Heart left ventricle (tissue), 16 donors: ENCODE measurements around the gene CCDC86. TPM values are rescaled to one million over a fixed set of nuclear protein-coding genes. Genes with fewer than 3 reads are reported as not detected.

Experiments used
- ATAC-seq, 4 donors: fragments of 200-7000 bp; cut with Tn5 transposase; one replicate each; pipeline ENCODE4 v1.9.1; 2020 to 2022; ENCODE audit warnings: moderate library complexity in 4 of 4, mild to moderate bottlenecking in 3 of 4, moderate number of reproducible peaks in 1 of 4
- DNase-seq, 5 donors: peaks; one replicate each; pipeline ENCODE4 v3.0.0-alpha.2; 2020
- H3K27ac ChIP-seq, 12 donors: fragments of 200-600 bp; sonication (generic) in 4 of 12; one replicate each; pipeline versions ENCODE4 v1.5.0 to v1.8.0; 2016 to 2022; ENCODE audit warnings: mild to moderate bottlenecking in 2 of 12
- H3K27me3 ChIP-seq, 9 donors: fragments of 200-600 bp; sonication (generic) in 2 of 9; one replicate each; pipeline versions ENCODE4 v1.5.1 to v1.8.0; 2016 to 2022; ENCODE audit warnings: mild to moderate bottlenecking in 3 of 9
- H3K36me3 ChIP-seq, 9 donors: fragments of 200-600 bp; sonication (generic) in 2 of 9; one replicate each; pipeline versions ENCODE4 v1.5.0 to v1.8.0; 2018 to 2022; ENCODE audit warnings: mild to moderate bottlenecking in 2 of 9
- H3K4me1 ChIP-seq, 12 donors: fragments of 200-600 bp; sonication (generic) in 4 of 12; one replicate each; pipeline versions ENCODE4 v1.5.0 to v1.8.0; 2016 to 2022; ENCODE audit warnings: mild to moderate bottlenecking in 3 of 12
- H3K4me3 ChIP-seq, 12 donors: fragments of 200-600 bp; sonication (generic) in 4 of 12; one replicate each; pipeline versions ENCODE4 v1.5.0 to v1.8.0; 2017 to 2022; ENCODE audit warnings: mild to moderate bottlenecking in 9 of 12, moderate library complexity in 4 of 12
- H3K9me3 ChIP-seq, 12 donors: fragments of 200-600 bp; sonication (generic) in 4 of 12; one replicate each; pipeline versions ENCODE4 v1.5.0 to v1.8.0; 2016 to 2022; ENCODE audit warnings: mild to moderate bottlenecking in 1 of 12
- POLR2A ChIP-seq, 2 donors: fragments of 450-650 bp; IDR thresholded peaks; one replicate each; pipeline ENCODE4 v1.6.1; 2017; ENCODE audit warnings: antibody characterized with exemption in 2 of 2, mild to moderate bottlenecking in 2 of 2, moderate library complexity in 2 of 2
- WGBS, 4 donors: extraction: QIAGEN DNeasy Blood & Tissue Kit in 2 of 4; methylation state at CpG; one replicate each; pipeline versions ENCODE4 v1.1.5 to v1.1.7; 2013 to 2018; 5-methylcytosine and 5-hydroxymethylcytosine counted together
- intact Hi-C, 10 donors: fragments of 100-400 bp; cut with DNase I; formaldehyde crosslinking; loops; one replicate each; pipeline versions ENCODE4 v1.11.1 to v1.14.2; 2022
- polyA plus RNA-seq, 2 donors: library from polyadenylated mRNA; stranded (reverse); fragments of 200-250 nt; gene quantifications; one replicate each; pipeline ENCODE4 v1.2.3, GENCODE V29; 2013
- total RNA-seq, 9 donors: library from RNA; depleted of rRNA in 2 of 9; stranded (reverse); fragments of >200 nt in 2 of 9; fragmentation: NEBNext Ultra II Directional in 3 of 9; extraction: Animal tissue kit (Norgen Biotek cat#: 25700) in 3 of 9; gene quantifications; one replicate each; pipeline versions ENCODE4 v1.1.0 to v1.2.4, GENCODE V29; 2016 to 2023
- TF ChIP-seq, protein P1 (sequence below), 12 donors: fragments of 200-600 bp; sonication (generic) in 4 of 12; IDR thresholded peaks; one replicate each; pipeline versions ENCODE4 v1.5.0 to v1.8.0; 2018 to 2022; ENCODE audit warnings: antibody characterized with exemption in 12 of 12, mild to moderate bottlenecking in 5 of 12
- donor health status: ischemic (EF 13 %, LVEDD 7.1; RV severe dilation, severe dysfunction).
- donor health status: healthy with polysubstance abuse.
- donor health status: DM: no; HTN: yes; CAD: no.
- donor health status: DM: no; HTN: no; CAD: no.
- donor health status: ischemic (EF 25% LVEDD 6.9; RV normal size, moderate dysfunction).
- donor health status: ischemic (EF 25% LVEDD 5.7; RV mildly dilated, moderate dysfunction).
- donor health status: healthy.
- donor health status: DM: yes; HTN: yes; CAD: no.
- donor health status: ischemic (EF 35%, LVEDD 5.7; RV mildly dilated, moderate dysfunction).
- donor health status: nonischemic (EF 11% LVEDD 7.7; RV severe dilation, severe dysfunction).
- donor health status: DM: yes; HTN: yes; CAD: no.
- donor health status: PGD.
- donor health status: ischemic (EF 29% LVEDD 5.4; RV normal size, mild dysfunction).
- donor health status: nonischemic (EF 23%, LVEDD 6.1; RV moderate dilation, normal function).

CCDC86 gene
- total and polyA plus RNA-seq, 11 donors: 6.0 to 33.3 (median 10.1) TPM

GRCh38 chr11:60797846-60798630 is 43.9 kb upstream of the CCDC86 start:
- no peaks in the 10 kb centered on the region for H3K36me3 ChIP-seq
- intact Hi-C loops: no loop called here
- ATAC-seq (no peak), DNase-seq (no peak)
- TF ChIP-seq, protein P1, sequence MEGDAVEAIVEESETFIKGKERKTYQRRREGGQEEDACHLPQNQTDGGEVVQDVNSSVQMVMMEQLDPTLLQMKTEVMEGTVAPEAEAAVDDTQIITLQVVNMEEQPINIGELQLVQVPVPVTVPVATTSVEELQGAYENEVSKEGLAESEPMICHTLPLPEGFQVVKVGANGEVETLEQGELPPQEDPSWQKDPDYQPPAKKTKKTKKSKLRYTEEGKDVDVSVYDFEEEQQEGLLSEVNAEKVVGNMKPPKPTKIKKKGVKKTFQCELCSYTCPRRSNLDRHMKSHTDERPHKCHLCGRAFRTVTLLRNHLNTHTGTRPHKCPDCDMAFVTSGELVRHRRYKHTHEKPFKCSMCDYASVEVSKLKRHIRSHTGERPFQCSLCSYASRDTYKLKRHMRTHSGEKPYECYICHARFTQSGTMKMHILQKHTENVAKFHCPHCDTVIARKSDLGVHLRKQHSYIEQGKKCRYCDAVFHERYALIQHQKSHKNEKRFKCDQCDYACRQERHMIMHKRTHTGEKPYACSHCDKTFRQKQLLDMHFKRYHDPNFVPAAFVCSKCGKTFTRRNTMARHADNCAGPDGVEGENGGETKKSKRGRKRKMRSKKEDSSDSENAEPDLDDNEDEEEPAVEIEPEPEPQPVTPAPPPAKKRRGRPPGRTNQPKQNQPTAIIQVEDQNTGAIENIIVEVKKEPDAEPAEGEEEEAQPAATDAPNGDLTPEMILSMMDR (IDR thresholded peaks at IDR 0.05): no peak
- no peak for TF ChIP-seq POLR2A (IDR thresholded peaks at IDR 0.05)
- no peaks in the 10 kb centered on the region for H3K9me3 ChIP-seq
- 87% methylated on average over 11 to 17 of the region's 17 CpGs for WGBS, 4 donors
- H3K4me3 ChIP-seq: no peak overlapping the region
- H3K27ac ChIP-seq: no peak overlapping the region
- H3K4me1 ChIP-seq: no peaks in the 10 kb centered on the region
- H3K27me3 ChIP-seq: peaks cover 0 to 8% (median 0%) of the 10 kb centered on the region in 9 donors

GRCh38 chr11:60798631-60799030 is 43.3 kb upstream of the CCDC86 start:
- H3K36me3 ChIP-seq: no peaks in the 10 kb centered on the region
- no peak for ATAC-seq
- no peak for DNase-seq
- TF ChIP-seq, protein P1 (IDR thresholded peaks at IDR 0.05): no peak
- TF ChIP-seq POLR2A (IDR thresholded peaks at IDR 0.05): no peak
- intact Hi-C loops: no loop called here
- H3K9me3 ChIP-seq: no peaks in the 10 kb centered on the region
- no peaks in the 10 kb centered on the region for H3K4me1 ChIP-seq
- 83 to 95% (median 92%) methylated on average over 1 to 3 of the region's 3 CpGs for WGBS, 4 donors
- no peak overlapping the region for H3K27ac ChIP-seq
- H3K4me3 ChIP-seq: no peak overlapping the region
- peaks cover 0 to 8% (median 0%) of the 10 kb centered on the region in 9 donors for H3K27me3 ChIP-seq

- no peak overlapping the region for H3K27ac ChIP-seq
- H3K36me3 ChIP-seq: no peaks in the 10 kb centered on the region
- no peak for DNase-seq
- H3K4me1 ChIP-seq: no peaks in the 10 kb centered on the region
- peaks cover 0 to 8% (median 0%) of the 10 kb centered on the region in 9 donors for H3K27me3 ChIP-seq
- WGBS, 4 donors: 92 to 96% (median 92%) methylated on average over 10 of the region's 10 CpGs
- ATAC-seq: no peak
- H3K4me3 ChIP-seq: no peak overlapping the region
- intact Hi-C loops: no loop called here
- no peak for TF ChIP-seq POLR2A (IDR thresholded peaks at IDR 0.05)
- TF ChIP-seq, protein P1 (IDR thresholded peaks at IDR 0.05): no peak
- H3K9me3 ChIP-seq: no peaks in the 10 kb centered on the region
Observed at GRCh38 chr11:60801194-60801593, 40.7 kb upstream of the CCDC86 start.

GRCh38 chr11:60803273-60803936 is 38.5 kb upstream of the CCDC86 start:
- H3K4me3 ChIP-seq: no peak overlapping the region
- H3K36me3 ChIP-seq: no peaks in the 10 kb centered on the region
- intact Hi-C loops: no loop called here
- ATAC-seq (no peak), DNase-seq (no peak)
- 75 to 82% (median 80%) methylated on average over 7 of the region's 7 CpGs for WGBS, 4 donors
- peaks cover 0 to 3% (median 0%) of the 10 kb centered on the region in 9 donors for H3K27me3 ChIP-seq
- TF ChIP-seq, protein P1 (IDR thresholded peaks at IDR 0.05): no peak
- no peak for TF ChIP-seq POLR2A (IDR thresholded peaks at IDR 0.05)
- H3K27ac ChIP-seq: no peak overlapping the region
- H3K4me1 ChIP-seq: no peaks in the 10 kb centered on the region
- no peaks in the 10 kb centered on the region for H3K9me3 ChIP-seq
